Measurements from ENCODE around the gene CLCN2. TPM values are rescaled to one million over a fixed set of nuclear protein-coding genes. Genes with fewer than 3 reads are reported as not detected.
"Not testable (repeated sequence)": the region's sequence is repeated elsewhere in the genome, so short reads cannot be mapped to it uniquely, and the experiment has no call there.

Gene CLCN2
- total RNA-seq, 1 donor from 2014 or later = 6.6 TPM

- no peak for DNase-seq (ENCODE audit: low spot score)
- no peaks in the 10 kb centered on the region for H3K27me3 Mint-ChIP-seq (ENCODE audit: insufficient read depth)
- H3K27ac Mint-ChIP-seq = no peak overlapping the region
- intact Hi-C loops (cut with micrococcal nuclease) = no loop called here
- no peak overlapping the region for H3K4me3 Mint-ChIP-seq
- H3K4me1 Mint-ChIP-seq (ENCODE audit: low read depth) = peaks cover 11% of the 10 kb centered on the region
- peaks cover 6% of the 10 kb centered on the region for H3K36me3 Mint-ChIP-seq (ENCODE audit: low read depth)
- no peaks in the 10 kb centered on the region for H3K9me3 Mint-ChIP-seq
Measured at GRCh38 chr3:184343200-184343876, 18.1 kb downstream of the CLCN2 start.

- DNase-seq (ENCODE audit: low spot score) = no peak
- Mint-ChIP-seq H3K36me3 (ENCODE audit: low read depth) (peaks cover 11% of the 10 kb centered on the region), H3K27me3 (ENCODE audit: insufficient read depth) (peaks cover 2% of the 10 kb centered on the region), H3K9me3 (no peaks in the 10 kb centered on the region), H3K4me3 (no peak overlapping the region), H3K27ac (no peak overlapping the region), H3K4me1 (ENCODE audit: low read depth) (peaks cover 23% of the 10 kb centered on the region)
- intact Hi-C loops (cut with micrococcal nuclease) = no loop called here
Measured at GRCh38 chr3:184341925-184342324, 19.5 kb downstream of the CLCN2 start.

GRCh38 chr3:184339451-184340135 is 21.8 kb downstream of the CLCN2 start:
- H3K9me3 Mint-ChIP-seq; H3K27me3 Mint-ChIP-seq (ENCODE audit: insufficient read depth); H3K27ac Mint-ChIP-seq; H3K4me3 Mint-ChIP-seq; DNase-seq (ENCODE audit: low spot score); intact Hi-C loops (cut with micrococcal nuclease): not testable (repeated sequence)
- peaks cover 39% of the 10 kb centered on the region for H3K4me1 Mint-ChIP-seq (ENCODE audit: low read depth)
- H3K36me3 Mint-ChIP-seq (ENCODE audit: low read depth) = peaks cover 17% of the 10 kb centered on the region

GRCh38 chr3:184339001-184339400 is 22.4 kb downstream of the CLCN2 start:
- intact Hi-C loops (cut with micrococcal nuclease) = no loop called here
- Mint-ChIP-seq H3K4me3 (no peak overlapping the region), H3K4me1 (ENCODE audit: low read depth) (peaks cover 45% of the 10 kb centered on the region), H3K36me3 (ENCODE audit: low read depth) (peaks cover 21% of the 10 kb centered on the region), H3K27ac (no peak overlapping the region), H3K27me3 (ENCODE audit: insufficient read depth) (peaks cover 2% of the 10 kb centered on the region), H3K9me3 (no peaks in the 10 kb centered on the region)
- no peak for DNase-seq (ENCODE audit: low spot score)

- Mint-ChIP-seq H3K27me3 (ENCODE audit: insufficient read depth) (peaks cover 2% of the 10 kb centered on the region), H3K4me1 (ENCODE audit: low read depth) (peaks cover 49% of the 10 kb centered on the region), H3K4me3 (no peak overlapping the region), H3K9me3 (no peaks in the 10 kb centered on the region), H3K27ac (no peak overlapping the region), H3K36me3 (ENCODE audit: low read depth) (peaks cover 25% of the 10 kb centered on the region)
- no peak for DNase-seq (ENCODE audit: low spot score)
- intact Hi-C loops (cut with micrococcal nuclease) = no loop called here
Measured at GRCh38 chr3:184338511-184338945, 22.9 kb downstream of the CLCN2 start.

GRCh38 chr3:184337981-184338380 is 23.4 kb downstream of the CLCN2 start:
- Mint-ChIP-seq H3K27ac (no peak overlapping the region), H3K9me3 (no peaks in the 10 kb centered on the region), H3K4me1 (ENCODE audit: low read depth) (peaks cover 55% of the 10 kb centered on the region), H3K36me3 (ENCODE audit: low read depth) (peaks cover 30% of the 10 kb centered on the region), H3K4me3 (peak overlapping the region; percentile 31), H3K27me3 (ENCODE audit: insufficient read depth) (peaks cover 2% of the 10 kb centered on the region)
- intact Hi-C loops (cut with micrococcal nuclease) = no loop called here
- no peak for DNase-seq (ENCODE audit: low spot score)

GRCh38 chr3:184337399-184337714 is 24.0 kb downstream of the CLCN2 start, which contains the start of gene FAM131A:
Gene FAM131A (plus strand): TSS chr3:184337600. CDS start chr3:184337631, 31 bp downstream.
- Mint-ChIP-seq H3K4me1 (ENCODE audit: low read depth) (peaks cover 61% of the 10 kb centered on the region), H3K9me3 (no peaks in the 10 kb centered on the region), H3K4me3 (peak within 1 kb of the TSS; percentile 87), H3K36me3 (ENCODE audit: low read depth) (peaks cover 34% of the 10 kb centered on the region), H3K27ac (peak within 1 kb of the TSS; percentile 88), H3K27me3 (ENCODE audit: insufficient read depth) (peaks cover 2% of the 10 kb centered on the region)
- intact Hi-C loops (cut with micrococcal nuclease) = no loop called here
- no peak for DNase-seq (ENCODE audit: low spot score)

- intact Hi-C loops (cut with micrococcal nuclease) = loop anchor here (1.0 kb wide), 1 partner anchor 27 kb away; no protein-coding TSS in a partner anchor
- H3K4me1 Mint-ChIP-seq (ENCODE audit: low read depth) = peaks cover 65% of the 10 kb centered on the region
- H3K27me3 Mint-ChIP-seq (ENCODE audit: insufficient read depth) = peaks cover 2% of the 10 kb centered on the region
- H3K27ac Mint-ChIP-seq = peak overlapping the region; percentile 88
- no peak for DNase-seq (ENCODE audit: low spot score)
- no peaks in the 10 kb centered on the region for H3K9me3 Mint-ChIP-seq
- H3K4me3 Mint-ChIP-seq = peak overlapping the region; percentile 87
- peaks cover 39% of the 10 kb centered on the region for H3K36me3 Mint-ChIP-seq (ENCODE audit: low read depth)
Measured at GRCh38 chr3:184336547-184337398, 24.6 kb downstream of the CLCN2 start.

GRCh38 chr3:184335661-184336546 is 25.5 kb downstream of the CLCN2 start:
- intact Hi-C loops (cut with micrococcal nuclease) = loop anchor here (1.0 kb wide), 2 partner anchors 22 to 27 kb away; partner anchors contain the start of gene EIF4G1
- Mint-ChIP-seq H3K27me3 (ENCODE audit: insufficient read depth) (peaks cover 2% of the 10 kb centered on the region), H3K36me3 (ENCODE audit: low read depth) (peaks cover 48% of the 10 kb centered on the region), H3K27ac (peak overlapping the region; percentile 92), H3K4me1 (ENCODE audit: low read depth) (peaks cover 58% of the 10 kb centered on the region), H3K9me3 (no peaks in the 10 kb centered on the region), H3K4me3 (peak overlapping the region; percentile 87)
- DNase-seq (ENCODE audit: low spot score) = peak; percentile 84

GRCh38 chr3:184335291-184335660 is 26.1 kb downstream of the CLCN2 start:
- Mint-ChIP-seq H3K27me3 (ENCODE audit: insufficient read depth) (peaks cover 2% of the 10 kb centered on the region), H3K4me1 (ENCODE audit: low read depth) (peaks cover 54% of the 10 kb centered on the region), H3K36me3 (ENCODE audit: low read depth) (peaks cover 52% of the 10 kb centered on the region), H3K9me3 (no peaks in the 10 kb centered on the region), H3K27ac (peak overlapping the region; percentile 92), H3K4me3 (peak overlapping the region; percentile 87)
- intact Hi-C loops (cut with micrococcal nuclease) = loop anchor here (1.0 kb wide), 1 partner anchor 21 kb away; the partner anchor contains the start of gene EIF4G1
- no peak for DNase-seq (ENCODE audit: low spot score)

GRCh38 chr3:184334470-184335158 is 26.8 kb downstream of the CLCN2 start:
- H3K4me1 Mint-ChIP-seq (ENCODE audit: low read depth) = peaks cover 57% of the 10 kb centered on the region
- intact Hi-C loops (cut with micrococcal nuclease) = loop anchor here (1.0 kb wide), 2 partner anchors 20 to 35 kb away; partner anchors contain the start of genes EIF4G1 and PSMD2
- DNase-seq (ENCODE audit: low spot score) = peak; percentile 20
- peaks cover 56% of the 10 kb centered on the region for H3K36me3 Mint-ChIP-seq (ENCODE audit: low read depth)
- no peaks in the 10 kb centered on the region for H3K9me3 Mint-ChIP-seq
- H3K27me3 Mint-ChIP-seq (ENCODE audit: insufficient read depth) = peaks cover 2% of the 10 kb centered on the region
- H3K27ac Mint-ChIP-seq = peak overlapping the region; percentile 92
- H3K4me3 Mint-ChIP-seq = peak overlapping the region; percentile 57

Measured in activated T-helper 1 cell treated with anti-CD3 and anti-CD28 coated beads, Interleukin-12 subunit alpha, Interleukin-12 subunit beta, Interleukin-2, Interleukin-4 antibody, amounts not matched to agents 30 ng/mL and 10 ng/mL and 1 ng/mL, durations not matched to agents 14 hours and 24 hours and 36 hours (primary cell).